Measurements from ENCODE around the gene SLC16A12. TPM values are rescaled to one million over a fixed set of nuclear protein-coding genes. Genes with fewer than 3 reads are reported as not detected.

Gene SLC16A12
- total RNA-seq, 1 donor, result under 0.01 TPM

GRCh38 chr10:89428877-89429276, 106.5 kb downstream of the SLC16A12 start:
- H3K27me3 ChIP-seq (ENCODE audit: insufficient read depth, low read length), result no peaks in the 10 kb centered on the region
- no peak overlapping the region for H3K27ac ChIP-seq (ENCODE audit: low read depth, low read length)
- no peak overlapping the region for H2AFZ ChIP-seq (ENCODE audit: low read length)
- H3K4me1 ChIP-seq (ENCODE audit: insufficient read depth, low read length), result peaks cover 25% of the 10 kb centered on the region
- no peaks in the 10 kb centered on the region for H3K36me3 ChIP-seq (ENCODE audit: insufficient read depth, low read length)
- no peak for DNase-seq (ENCODE audit: insufficient read length, low spot score, missing footprints)
- no peaks in the 10 kb centered on the region for H3K9me3 ChIP-seq (ENCODE audit: low read depth, low read length)
- no peak overlapping the region for H3K4me3 ChIP-seq (ENCODE audit: insufficient read depth, low read length)
- H3K79me2 ChIP-seq (ENCODE audit: insufficient read depth, low read length), result no peaks in the 10 kb centered on the region
- H4K20me1 ChIP-seq (ENCODE audit: insufficient read depth, low read length), result no peaks in the 10 kb centered on the region
- TF ChIP-seq CTCF (IDR thresholded peaks at IDR 0.05; ENCODE audit: extremely low read depth, low read depth, low read length), result no peak
- H3K4me2 ChIP-seq (ENCODE audit: insufficient read depth, low read length), result no peak overlapping the region

GRCh38 chr10:89427629-89428028, 107.8 kb downstream of the SLC16A12 start:
- Histone ChIP-seq H3K4me3 (ENCODE audit: insufficient read depth, low read length) (no peak overlapping the region), H3K27ac (ENCODE audit: low read depth, low read length) (peak overlapping the region; percentile 62)

GRCh38 chr10:89426230-89426868, 109.0 kb downstream of the SLC16A12 start:
- H3K27ac ChIP-seq (ENCODE audit: low read depth, low read length), result peak overlapping the region; percentile 62
- H3K4me2 ChIP-seq (ENCODE audit: insufficient read depth, low read length), result no peak overlapping the region
- H3K9me3 ChIP-seq (ENCODE audit: low read depth, low read length), result no peaks in the 10 kb centered on the region

More at GRCh38 chr10:89427629-89428028, 107.8 kb downstream of the SLC16A12 start:
- TF ChIP-seq CTCF (IDR thresholded peaks at IDR 0.05; ENCODE audit: extremely low read depth, low read depth, low read length), result no peak
- Histone ChIP-seq H3K79me2 (ENCODE audit: insufficient read depth, low read length) (no peaks in the 10 kb centered on the region), H3K9me3 (ENCODE audit: low read depth, low read length) (no peaks in the 10 kb centered on the region), H3K4me1 (ENCODE audit: insufficient read depth, low read length) (peaks cover 25% of the 10 kb centered on the region), H4K20me1 (ENCODE audit: insufficient read depth, low read length) (no peaks in the 10 kb centered on the region), H3K4me2 (ENCODE audit: insufficient read depth, low read length) (peak overlapping the region; percentile 70), H2AFZ (ENCODE audit: low read length) (no peak overlapping the region), H3K36me3 (ENCODE audit: insufficient read depth, low read length) (no peaks in the 10 kb centered on the region), H3K27me3 (ENCODE audit: insufficient read depth, low read length) (no peaks in the 10 kb centered on the region)
- DNase-seq (ENCODE audit: insufficient read length, low spot score, missing footprints), result peak; percentile 85

More at GRCh38 chr10:89426230-89426868, 109.0 kb downstream of the SLC16A12 start:
- Histone ChIP-seq H3K36me3 (ENCODE audit: insufficient read depth, low read length) (no peaks in the 10 kb centered on the region), H4K20me1 (ENCODE audit: insufficient read depth, low read length) (no peaks in the 10 kb centered on the region), H3K4me1 (ENCODE audit: insufficient read depth, low read length) (peaks cover 20% of the 10 kb centered on the region), H3K79me2 (ENCODE audit: insufficient read depth, low read length) (no peaks in the 10 kb centered on the region), H3K27me3 (ENCODE audit: insufficient read depth, low read length) (no peaks in the 10 kb centered on the region), H2AFZ (ENCODE audit: low read length) (no peak overlapping the region), H3K4me3 (ENCODE audit: insufficient read depth, low read length) (no peak overlapping the region)
- TF ChIP-seq CTCF (IDR thresholded peaks at IDR 0.05; ENCODE audit: extremely low read depth, low read depth, low read length), result peak; percentile 88
- no peak for DNase-seq (ENCODE audit: insufficient read length, low spot score, missing footprints)

Data from osteoblast (primary cell).